Ishikawa (cell line): ENCODE data around the gene HSPA1L.

Experiments used
- CEBPB ChIP-seq: IDR thresholded peaks from 2 replicates; pipeline ENCODE4 v1.6.1; 2012
- CREB1 ChIP-seq: IDR thresholded peaks from 2 replicates; pipeline ENCODE4 v1.6.1; 2012; ENCODE audit warnings: low read depth
- EGR1 ChIP-seq: IDR thresholded peaks from 2 replicates; pipeline ENCODE4 v1.6.1; 2012
- EP300 ChIP-seq: IDR thresholded peaks from 2 replicates; pipeline ENCODE4 v1.6.1; 2012; ENCODE audit warnings: borderline replicate concordance
- FOXM1 ChIP-seq: IDR thresholded peaks from 2 replicates; pipeline ENCODE4 v1.6.1; 2012; ENCODE audit warnings: low read depth, borderline replicate concordance
- MAX ChIP-seq: IDR thresholded peaks from 2 replicates; pipeline ENCODE4 v1.6.1; 2012
- NFIC ChIP-seq: IDR thresholded peaks from 2 replicates; pipeline ENCODE4 v1.6.1; 2012
- RAD21 ChIP-seq: IDR thresholded peaks from 2 replicates; pipeline ENCODE4 v1.6.1; 2012; ENCODE audit warnings: low read depth
- REST ChIP-seq: IDR thresholded peaks from 2 replicates; pipeline ENCODE4 v1.6.1; 2012; ENCODE audit warnings: low read depth, mild to moderate bottlenecking
- TAF1 ChIP-seq: IDR thresholded peaks from 2 replicates; pipeline ENCODE4 v1.6.1; 2012; ENCODE audit warnings: low read depth, mild to moderate bottlenecking
- TCF12 ChIP-seq: IDR thresholded peaks from 2 replicates; pipeline ENCODE4 v1.6.1; 2012; ENCODE audit warnings: low read depth
- TEAD4 ChIP-seq: IDR thresholded peaks from 2 replicates; pipeline ENCODE4 v1.6.1; 2012
- USF1 ChIP-seq: IDR thresholded peaks from 2 replicates; pipeline ENCODE4 v1.6.1; 2012
- YY1 ChIP-seq: IDR thresholded peaks from 2 replicates; pipeline ENCODE4 v1.6.1; 2012; ENCODE audit warnings: low read depth
- ZBTB7A ChIP-seq: IDR thresholded peaks from 2 replicates; pipeline ENCODE4 v1.6.1; 2012; ENCODE audit warnings: low read depth

The HSPA1L gene

GRCh38 chr6:31771992-31772358 is 43.1 kb downstream of the HSPA1L start:
- TF ChIP-seq CEBPB (no peak), YY1 (no peak), MAX (no peak), USF1 (no peak), REST (no peak), ZBTB7A (no peak), EGR1 (no peak), TEAD4 (no peak), CREB1 (no peak)

GRCh38 chr6:31770860-31771259 is 44.2 kb downstream of the HSPA1L start:
- TF ChIP-seq EGR1 (no peak), USF1 (no peak), EP300 (no peak), TEAD4 (no peak), YY1 (no peak), REST (no peak), NFIC (no peak), TCF12 (no peak), CEBPB (no peak), ZBTB7A (no peak), MAX (no peak), RAD21 (no peak)

GRCh38 chr6:31769684-31770371 is 45.3 kb downstream of the HSPA1L start:
- TF ChIP-seq CREB1 = no peak
- TF ChIP-seq RAD21 = peak; percentile 76

GRCh38 chr6:31768363-31769257 is 46.5 kb downstream of the HSPA1L start:
- TF ChIP-seq ZBTB7A (no peak), CEBPB (no peak), RAD21 (no peak), TEAD4 (no peak), FOXM1 (no peak), TCF12 (no peak), MAX (no peak), NFIC (no peak), TAF1 (no peak), EP300 (no peak), USF1 (no peak), EGR1 (no peak), YY1 (no peak)

- no peak for TF ChIP-seq EGR1
- TF ChIP-seq CREB1 = no peak
- TF ChIP-seq TCF12 = no peak
- TF ChIP-seq ZBTB7A = no peak
- no peak for TF ChIP-seq EP300
These were observed 47.9 kb downstream of the HSPA1L start for GRCh38 chr6:31767096-31767645.
